Measurements from ENCODE around the gene ULK3.

GRCh38 chr15:74795966-74796625 is 46.9 kb downstream of the ULK3 start:
- TF ChIP-seq CTCF (IDR thresholded peaks at IDR 0.05): no peak
- no peak for TF ChIP-seq POLR2A (IDR thresholded peaks at IDR 0.05)
